Frontal cortex (tissue), 4 donors: ENCODE results near the gene ENTHD1. TPM values are rescaled to one million over a fixed set of nuclear protein-coding genes. Genes with fewer than 3 reads are reported as not detected.

Source experiments
- DNase-seq, 2 donors: peaks; one replicate each; pipeline ENCODE4 v3.0.0; 2012; ENCODE audit warnings: low spot score in 2 of 2
- FAIRE-seq: peaks from 2 replicates; lab custom pipeline; 2012; peaks lifted over from hg19 to GRCh38; lab: Jason Lieb, UNC
- total RNA-seq: library from RNA; depleted of rRNA; stranded (reverse); fragments of >200 nt; gene quantifications from one replicate; pipeline ENCODE4 v1.2.3, GENCODE V29; 2014
- donor health status: control.
- donor health status: control.
- donor health status: control.

The ENTHD1 gene, protein sequence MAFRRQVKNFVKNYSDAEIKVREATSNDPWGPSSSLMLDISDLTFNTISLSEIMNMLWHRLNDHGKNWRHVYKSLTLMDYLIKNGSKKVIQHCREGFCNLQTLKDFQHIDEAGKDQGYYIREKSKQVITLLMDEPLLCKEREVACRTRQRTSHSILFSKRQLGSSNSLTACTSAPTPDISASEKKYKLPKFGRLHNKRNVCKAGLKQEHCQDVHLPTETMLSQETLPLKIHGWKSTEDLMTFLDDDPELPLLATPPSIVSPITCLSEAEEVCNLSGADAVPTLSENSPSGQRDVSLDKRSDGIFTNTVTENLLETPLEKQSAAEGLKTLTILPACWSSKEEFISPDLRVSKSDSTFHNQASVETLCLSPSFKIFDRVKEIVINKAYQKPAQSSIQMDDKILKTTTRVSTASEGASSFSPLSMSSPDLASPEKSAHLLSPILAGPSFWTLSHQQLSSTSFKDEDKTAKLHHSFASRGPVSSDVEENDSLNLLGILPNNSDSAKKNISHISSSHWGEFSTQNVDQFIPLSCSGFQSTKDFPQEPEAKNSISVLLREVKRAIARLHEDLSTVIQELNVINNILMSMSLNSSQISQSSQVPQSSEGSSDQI
- total RNA-seq: under 0.01 TPM

DNA sequence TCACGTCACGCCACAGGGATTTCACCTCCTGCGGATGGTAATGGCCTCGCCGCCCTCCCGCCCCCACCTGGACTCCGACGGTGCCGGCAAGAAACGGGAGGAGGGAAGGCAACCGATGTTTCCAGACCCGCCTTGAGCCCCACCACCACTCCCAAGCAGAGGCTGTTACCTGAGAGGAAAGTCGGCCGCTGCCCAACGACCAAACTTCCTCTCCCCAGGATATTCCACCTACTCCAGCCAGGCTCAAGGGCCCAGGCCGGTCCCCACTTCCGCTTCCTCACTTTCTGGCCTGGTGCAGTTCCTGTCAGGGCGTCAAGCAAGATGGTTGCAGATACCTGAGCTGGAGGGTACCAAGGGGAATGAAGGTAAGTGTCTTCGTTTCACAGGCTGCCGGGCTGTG is at the start of gene ENTHD1:
ENTHD1 (minus strand) TSS at position 235 of the 400 bp plus-strand sequence. CDS start 6,012 bp downstream, outside the sequence.
- no peak for FAIRE-seq
- no peak for DNase-seq

DNA sequence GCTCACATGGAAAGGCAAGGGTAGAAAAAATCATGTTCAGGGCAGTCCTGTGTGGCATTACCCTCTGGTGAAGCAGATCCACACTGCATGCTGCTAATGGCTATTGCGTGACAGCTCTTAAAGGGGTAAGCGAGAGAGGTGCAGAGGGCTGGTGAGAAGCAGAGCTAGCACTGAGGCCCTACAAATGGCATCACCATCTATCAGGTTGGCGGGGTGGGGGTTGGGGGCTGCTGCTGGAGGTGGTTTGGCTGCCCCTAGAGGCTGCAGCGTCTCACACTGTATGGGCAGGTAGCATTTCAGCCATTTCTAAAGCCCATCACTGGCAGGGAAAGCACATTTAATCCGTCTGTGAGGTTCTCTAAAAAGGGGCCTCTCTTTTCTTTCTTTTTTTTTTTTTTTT is 49.8 kb upstream of the ENTHD1 start:
- FAIRE-seq (no peak), DNase-seq (no peak)

DNA sequence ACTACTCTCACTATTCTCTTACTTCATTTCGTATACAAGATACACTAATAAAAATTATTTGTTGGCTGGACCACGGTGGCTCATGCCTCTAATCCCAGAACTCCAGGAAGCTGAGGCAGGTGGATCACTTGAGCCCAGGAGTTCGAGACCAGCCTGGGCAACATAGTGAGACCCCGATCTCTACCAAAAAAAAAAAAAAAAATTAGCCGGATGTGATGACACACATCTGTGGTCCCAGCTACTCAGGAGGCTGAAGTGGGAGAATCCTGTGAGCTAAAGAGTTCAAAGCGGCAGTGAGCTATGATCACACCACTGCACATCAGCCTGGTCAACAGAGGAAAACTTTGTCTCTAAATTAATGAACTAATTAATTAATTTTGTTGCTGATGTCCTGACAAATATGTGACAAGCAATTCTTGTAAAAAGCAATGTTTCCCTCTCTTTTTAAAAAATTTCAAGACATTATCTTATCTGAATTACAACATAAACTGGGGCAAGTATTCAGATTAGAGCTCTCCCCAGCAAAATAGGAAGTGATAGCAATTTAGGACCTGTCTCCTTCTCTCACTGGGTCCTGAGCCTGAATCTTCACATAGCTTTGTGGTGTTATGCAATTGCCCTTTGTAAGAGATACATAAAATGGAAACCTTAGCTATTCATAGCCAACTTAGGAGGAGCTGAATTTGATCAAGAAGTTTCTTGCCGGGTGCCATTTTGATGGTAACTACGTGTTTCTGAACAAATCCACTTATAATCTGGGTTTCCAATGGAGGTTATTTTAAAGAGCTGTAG is 49.1 kb upstream of the ENTHD1 start:
- FAIRE-seq (no peak), DNase-seq (no peak)

DNA sequence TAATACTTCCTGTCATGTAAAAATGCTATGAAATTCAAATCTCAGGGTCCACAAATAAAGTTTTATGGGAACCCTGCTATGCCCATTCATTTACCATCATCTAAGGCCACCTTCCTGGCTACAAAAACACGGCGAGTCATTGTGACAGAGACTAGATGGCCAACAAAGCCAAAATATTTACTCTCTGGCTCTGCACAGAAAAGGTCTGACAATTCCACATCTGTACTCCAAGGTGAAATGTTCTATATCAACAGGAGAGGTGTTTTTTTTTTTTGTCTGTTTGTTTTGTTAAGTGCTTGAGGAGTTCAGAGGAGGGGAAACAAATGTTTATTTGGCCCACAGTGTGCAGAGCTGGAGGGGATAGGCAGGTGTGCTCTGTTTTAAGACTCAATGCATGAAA is 48.0 kb upstream of the ENTHD1 start:
- FAIRE-seq (no peak), DNase-seq (no peak)

DNA sequence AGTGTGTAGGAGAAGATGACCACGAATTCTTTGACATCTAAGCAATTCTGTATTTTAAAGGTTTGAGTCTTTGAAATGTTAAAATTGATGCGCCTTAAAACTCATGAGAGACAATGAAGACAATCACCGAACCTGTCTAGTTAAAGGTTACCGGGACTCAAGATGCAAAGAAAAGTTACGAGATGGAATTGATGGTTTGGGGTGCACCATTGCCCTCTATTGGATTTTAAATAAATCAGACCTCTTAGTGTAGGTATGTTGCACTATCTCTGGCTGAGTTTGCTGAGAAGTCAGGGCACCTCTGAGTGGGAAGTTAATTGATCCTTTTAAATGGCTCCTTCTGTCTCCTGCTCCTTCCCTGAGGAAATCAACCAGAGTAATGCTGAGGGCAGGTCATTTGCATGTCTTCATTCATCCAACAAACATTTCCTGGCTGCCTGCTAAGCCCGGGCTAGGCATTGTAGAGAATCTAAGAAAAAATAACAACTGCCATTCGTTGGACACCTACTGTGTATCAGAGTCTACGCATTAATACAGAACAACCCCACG is 47.3 kb upstream of the ENTHD1 start:
- FAIRE-seq (no peak), DNase-seq (peak in 1 of 2 donors; percentile 25)

DNA sequence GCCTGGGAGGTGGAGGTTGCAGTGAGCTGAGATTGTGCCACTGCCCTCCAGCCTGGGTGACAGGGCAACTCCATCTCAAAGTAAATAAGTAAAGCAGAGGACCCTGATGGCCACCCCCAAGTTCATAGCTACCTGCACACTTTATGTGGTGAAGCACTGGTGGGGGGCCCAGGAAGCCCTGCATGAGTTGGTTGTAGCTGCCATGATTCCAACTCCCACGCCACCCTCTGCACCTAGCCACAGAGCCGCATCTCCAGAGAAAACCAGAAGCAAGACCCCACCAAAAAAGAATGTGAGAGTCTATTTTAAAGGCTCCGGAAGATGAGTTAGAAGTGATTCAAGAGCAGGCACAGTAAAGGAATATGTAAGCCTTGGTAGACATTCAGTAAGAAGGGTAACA is 46.3 kb upstream of the ENTHD1 start:
- FAIRE-seq (no peak), DNase-seq (no peak)

DNA sequence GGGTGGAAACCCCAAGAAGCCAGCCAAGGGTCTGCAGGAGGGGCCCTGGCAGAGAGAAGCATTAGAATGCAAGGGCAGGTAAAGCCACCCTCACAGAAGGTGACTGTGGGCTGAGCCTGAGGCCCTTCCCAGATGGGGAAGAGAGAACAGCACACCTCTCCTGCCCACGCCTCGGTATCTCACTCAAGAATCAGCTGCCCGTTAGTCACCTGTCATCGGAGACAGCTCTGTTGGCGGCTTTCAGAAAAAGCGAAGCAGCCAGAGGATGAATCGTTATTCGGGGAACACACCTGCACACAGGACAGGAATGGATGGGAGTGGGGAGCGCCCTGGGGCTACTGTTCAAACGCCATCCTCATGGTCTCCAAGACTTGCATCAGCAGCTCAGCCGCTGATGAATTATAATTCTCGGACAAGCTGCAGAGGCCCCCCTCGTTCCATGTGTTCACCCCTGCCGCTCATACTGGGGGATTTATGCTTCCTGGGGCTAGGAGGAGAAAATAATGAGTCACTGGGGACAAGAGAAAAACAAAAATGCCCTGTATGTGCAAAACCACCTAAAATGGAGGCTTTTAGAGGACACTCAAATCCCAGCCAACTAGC is 45.0 kb upstream of the ENTHD1 start:
- FAIRE-seq (no peak), DNase-seq (no peak)

DNA sequence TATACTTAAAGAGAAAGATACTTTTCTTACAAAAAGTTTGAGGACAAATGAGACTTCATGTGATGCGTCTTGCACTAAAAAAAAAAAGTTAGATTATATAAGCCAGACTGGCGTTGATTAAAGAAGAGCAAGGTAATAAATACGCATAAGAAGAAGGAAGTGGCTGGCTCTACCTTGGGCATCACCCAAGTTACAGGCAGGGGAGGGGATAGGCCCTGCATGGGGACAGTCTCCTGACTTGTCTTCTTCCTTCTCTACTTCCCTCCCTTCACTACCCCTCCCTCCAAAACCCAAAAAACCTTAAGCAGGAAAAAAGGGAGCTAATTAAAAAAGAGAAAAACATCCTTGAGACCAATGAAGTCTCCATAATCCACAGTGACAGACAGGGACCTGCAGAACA is 44.3 kb upstream of the ENTHD1 start:
- no peak for FAIRE-seq

DNA sequence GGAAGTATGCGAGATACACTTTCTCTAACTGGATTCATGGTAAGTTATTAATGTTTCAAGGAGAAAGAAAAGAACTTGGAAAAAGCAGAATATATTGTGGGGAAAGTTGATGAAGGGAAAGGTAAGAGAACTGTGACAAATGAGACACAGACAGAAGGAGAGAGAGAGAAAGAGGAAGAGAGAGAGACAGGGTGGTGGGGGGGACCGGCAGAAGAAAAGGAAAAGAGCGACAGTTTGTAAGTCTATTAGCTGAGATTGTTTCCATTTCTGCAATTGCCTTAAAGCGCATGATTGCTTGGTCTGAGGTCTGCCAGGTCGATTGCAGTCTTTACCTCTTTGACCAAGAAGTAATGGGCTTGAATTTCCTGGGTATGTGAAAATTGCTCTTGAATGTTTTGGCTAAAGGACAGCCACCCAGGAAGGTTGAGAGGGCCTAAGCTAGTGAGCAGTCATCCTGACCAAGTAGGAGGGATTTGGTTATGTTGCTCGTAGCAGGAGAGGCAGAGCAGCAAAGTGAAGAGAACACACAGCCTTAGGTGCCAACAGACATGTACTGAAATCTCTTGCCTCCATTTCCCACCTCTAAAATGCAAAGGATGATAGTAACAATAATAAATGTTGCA is 43.1 kb upstream of the ENTHD1 start:
- DNase-seq: no peak
- FAIRE-seq: no peak

More for the DNA sequence above, 44.3 kb upstream of the ENTHD1 start:
- DNase-seq: no peak

DNA sequence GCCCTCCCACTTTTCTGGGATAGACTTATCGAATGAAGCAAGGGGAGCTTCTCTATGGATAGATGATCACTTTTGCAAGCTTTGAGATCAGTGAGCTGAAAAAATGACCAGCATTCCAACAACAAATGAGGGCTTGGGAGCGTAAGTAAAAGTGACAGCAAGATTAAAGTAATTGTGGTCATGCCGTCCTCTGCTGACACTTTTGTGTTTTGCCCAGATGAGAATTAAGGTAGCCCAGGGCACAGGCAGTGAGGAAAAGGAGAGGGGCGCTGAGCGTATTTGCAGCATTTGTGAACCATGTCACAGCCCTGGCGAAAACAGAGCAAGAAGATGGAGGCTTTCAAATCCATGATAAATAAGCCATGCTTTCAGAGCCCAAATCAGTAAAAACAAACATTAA is 42.1 kb upstream of the ENTHD1 start:
- DNase-seq: no peak
- FAIRE-seq: no peak

DNA sequence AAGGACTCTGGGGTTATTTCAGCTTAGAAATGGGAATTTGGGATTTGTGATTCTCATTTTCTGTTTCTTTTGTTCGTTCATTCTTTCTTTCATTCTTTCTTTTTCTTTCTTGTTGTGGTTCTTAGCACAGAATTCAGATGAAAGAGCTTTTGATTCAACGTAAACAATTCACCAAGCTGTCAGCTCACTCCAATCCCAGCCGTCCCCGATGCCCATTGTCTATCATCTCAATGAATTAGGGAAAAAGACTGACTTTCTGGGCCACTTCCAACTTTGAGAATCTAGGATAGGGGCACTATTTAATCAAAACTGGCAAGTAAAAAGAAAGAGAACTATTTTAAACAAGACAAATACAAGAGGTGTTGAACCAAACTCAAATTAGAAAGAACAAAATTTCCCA is 41.6 kb upstream of the ENTHD1 start:
- FAIRE-seq: peak; percentile 21
- peak in 1 of 2 donors; percentile 13 for DNase-seq

DNA sequence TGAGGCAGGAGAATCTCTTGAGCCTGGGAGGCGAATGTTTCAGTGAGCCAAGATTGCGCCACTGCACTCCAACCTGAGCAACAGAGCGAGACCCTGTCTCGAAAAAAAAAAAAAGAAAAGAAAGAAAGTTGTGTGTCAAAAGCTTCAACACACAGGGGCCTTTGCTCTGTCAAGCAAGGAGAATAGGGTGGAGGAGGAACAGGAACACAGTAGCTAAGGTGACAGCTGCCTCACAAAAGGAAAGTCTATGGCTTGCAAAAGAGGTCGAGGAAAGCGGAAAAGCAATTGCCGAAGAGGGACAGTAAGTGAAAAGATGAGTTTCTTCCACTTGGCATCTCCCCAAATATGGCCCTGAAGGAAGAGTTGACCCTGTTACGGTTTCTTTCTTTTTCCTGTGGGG is 40.2 kb upstream of the ENTHD1 start:
- FAIRE-seq (no peak), DNase-seq (no peak)

DNA sequence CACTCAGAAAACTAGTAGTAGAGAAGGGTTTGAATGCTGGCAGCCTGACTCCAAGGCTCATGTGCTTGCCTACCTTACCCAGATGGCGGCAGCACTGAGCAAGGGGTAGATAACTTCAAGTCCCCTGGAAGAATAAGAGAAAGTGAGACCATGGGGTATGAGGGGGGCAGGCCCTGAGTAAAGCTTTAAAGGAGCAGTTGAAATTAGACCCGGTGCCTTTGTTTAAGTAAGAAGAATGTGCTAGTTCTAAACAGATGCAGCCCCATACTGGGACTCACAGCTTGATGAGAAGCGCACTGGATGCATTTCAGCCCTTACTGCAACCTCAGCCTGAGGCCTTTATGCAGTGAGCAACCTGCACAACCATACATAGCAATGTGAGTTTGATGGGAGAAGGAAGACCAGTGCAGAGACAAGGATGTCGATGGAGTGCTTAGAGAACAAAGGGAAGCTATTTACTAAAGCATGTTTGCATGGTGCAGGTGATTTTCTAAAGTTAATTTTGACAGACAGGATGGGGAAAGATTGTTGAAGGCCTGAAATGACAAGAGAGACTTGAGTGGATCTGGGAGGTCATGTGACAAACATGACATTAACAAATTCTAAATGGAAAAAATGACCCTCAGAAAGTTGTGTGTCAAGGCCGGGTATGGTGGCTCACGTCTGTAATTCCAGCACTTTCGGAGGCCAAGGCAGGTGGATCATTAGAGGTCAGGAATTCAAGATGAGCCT is 39.5 kb upstream of the ENTHD1 start:
- FAIRE-seq (no peak), DNase-seq (no peak)

DNA sequence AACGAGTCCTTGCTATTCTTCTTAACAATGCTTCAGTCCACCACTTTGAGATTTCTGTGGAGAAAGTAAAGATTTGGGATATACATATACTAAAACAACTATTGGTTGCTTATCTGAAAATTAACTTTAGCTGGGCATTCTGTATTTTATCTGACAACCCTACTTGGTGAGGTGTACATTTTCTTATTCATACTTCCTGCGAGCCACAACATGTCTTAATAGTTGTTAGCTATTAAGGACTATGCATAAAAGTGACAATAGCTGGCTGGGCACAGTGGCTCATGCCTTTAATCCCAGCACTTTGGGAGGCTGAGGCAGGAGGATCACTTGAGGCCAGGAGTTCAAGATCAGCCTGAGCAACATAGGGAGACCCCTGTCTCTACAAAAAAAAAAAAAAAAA is 38.6 kb upstream of the ENTHD1 start:
- FAIRE-seq: no peak

DNA sequence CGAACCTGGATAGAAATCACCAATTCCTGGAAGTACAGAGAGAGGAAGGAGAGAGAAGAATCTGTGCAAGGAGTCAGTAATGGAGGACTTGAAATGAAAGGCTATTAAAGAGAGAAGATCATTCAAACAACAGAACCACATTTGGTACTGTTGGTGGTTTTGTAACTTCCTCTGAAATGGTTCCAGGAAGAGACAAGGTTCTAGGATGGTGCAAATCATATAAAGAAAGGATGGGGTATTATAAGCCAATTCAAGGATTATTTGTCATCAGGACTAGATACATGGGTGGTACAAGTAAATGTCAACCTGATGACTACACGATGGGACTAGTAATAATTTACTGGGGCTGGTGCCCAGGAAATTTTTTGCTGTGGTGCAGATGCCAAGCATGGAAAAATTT is 37.7 kb upstream of the ENTHD1 start:
- no peak for FAIRE-seq
- no peak for DNase-seq

More for the DNA sequence above, 38.6 kb upstream of the ENTHD1 start:
- no peak for DNase-seq

DNA sequence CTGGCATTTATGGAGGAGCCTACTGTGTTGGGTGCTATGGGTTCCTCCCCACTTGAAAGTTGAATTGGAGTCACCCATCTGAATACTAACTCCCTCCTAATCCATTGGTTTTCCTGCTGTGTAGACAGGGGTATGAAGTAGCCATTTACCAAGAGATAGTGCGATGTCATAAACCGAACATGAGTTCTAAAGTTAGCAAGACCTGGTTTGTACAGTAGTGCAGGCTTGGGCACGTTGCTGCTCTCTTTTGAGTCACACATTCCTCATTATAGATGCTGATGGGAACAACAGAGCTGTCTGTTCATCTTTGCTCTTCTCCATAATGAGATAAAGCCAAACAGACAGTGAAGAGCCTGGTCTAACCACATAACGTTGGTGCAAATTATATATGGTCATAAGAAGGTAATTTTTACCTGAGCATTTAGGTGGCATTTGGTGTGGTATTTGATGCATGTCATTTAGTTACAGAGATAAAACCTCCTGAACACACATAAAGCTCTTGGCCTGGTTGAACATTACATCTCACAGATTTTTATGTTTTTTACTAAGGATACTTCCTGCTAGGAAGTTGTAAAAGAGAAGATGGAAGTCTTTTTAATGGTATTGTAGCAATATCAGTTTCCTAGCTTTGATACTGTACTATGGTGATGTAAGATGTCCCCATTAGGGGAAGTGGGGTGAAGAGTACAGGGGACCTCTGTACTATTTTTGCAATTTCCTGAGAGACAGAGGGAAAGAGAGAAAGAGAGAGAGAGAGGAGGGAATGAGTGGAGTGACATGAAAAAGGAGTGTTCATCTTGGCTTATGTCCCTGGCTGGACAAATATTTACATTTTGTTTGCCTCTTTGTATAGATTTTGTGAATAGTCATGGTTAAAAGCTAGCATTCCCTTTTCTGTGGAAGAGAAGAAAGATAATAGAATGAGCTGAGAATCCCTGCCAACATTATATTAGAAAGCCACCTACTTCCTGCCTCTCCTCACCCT is 35.3 kb upstream of the ENTHD1 start:
- FAIRE-seq (no peak), DNase-seq (no peak)

DNA sequence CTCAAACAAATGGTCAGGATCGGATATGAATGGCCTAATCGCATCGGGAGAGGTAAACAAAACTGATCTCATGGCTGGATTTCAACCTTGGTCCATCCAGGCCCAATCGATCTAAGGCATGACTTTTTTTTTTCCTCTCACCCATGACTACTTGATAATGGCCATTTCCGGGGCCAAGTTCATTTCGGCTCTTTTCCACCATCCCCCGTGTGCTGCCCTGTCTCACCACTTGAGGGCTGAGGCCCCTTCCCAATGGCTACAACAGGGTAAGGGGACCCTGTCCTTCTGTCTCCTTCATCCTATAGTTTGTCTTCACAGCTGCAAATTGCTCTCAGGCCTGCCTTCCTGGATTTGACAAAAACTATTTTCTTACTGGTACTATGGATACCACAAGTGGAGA is 34.0 kb upstream of the ENTHD1 start:
- DNase-seq (no peak), FAIRE-seq (no peak)

DNA sequence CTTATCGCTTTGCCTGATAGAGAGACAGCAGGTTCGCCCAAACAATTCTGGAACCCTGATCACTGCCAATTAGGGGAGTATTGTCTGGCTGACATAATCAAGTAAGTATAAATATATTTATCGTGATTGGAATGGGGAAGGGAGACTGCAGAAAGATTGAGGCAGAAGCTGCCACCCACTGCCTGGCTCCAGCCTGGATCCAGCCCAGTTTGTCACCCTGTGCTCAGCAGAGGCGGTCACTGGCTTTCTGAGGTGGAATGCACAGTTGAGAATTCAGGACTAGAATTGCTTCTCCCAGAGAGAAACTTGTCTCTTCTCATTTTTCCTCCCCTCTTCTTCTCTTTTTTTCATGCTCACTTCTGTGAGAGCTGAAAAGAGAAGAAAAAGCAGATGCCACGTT is 33.2 kb upstream of the ENTHD1 start:
- FAIRE-seq (no peak), DNase-seq (no peak)
